ENCODE data around the gene CHRD. TPM values are rescaled to one million over a fixed set of nuclear protein-coding genes. Genes with fewer than 3 reads are reported as not detected.

The CHRD gene
- polyA plus RNA-seq, 1 of the 3 experiments (the other 2 are of a cell fraction) = 0.95 TPM

- Histone ChIP-seq H3K79me2 (ENCODE audit: insufficient read depth) (peaks cover 18% of the 10 kb centered on the region), H3K9me2 (no peaks in the 10 kb centered on the region), H3F3A (replicated peaks; ENCODE audit: insufficient read depth) (peaks cover 10% of the 10 kb centered on the region), H3K9ac (no peak overlapping the region), H3K4me2 (no peak overlapping the region), H2AFZ (ENCODE audit: low read depth) (no peak overlapping the region), H3K4me1 (ENCODE audit: control insufficient read depth in 1 of 2, insufficient read depth in 2 of 2, low read depth in 1 of 2, low read length in 1 of 2) (peaks cover 4 to 15% of the 10 kb centered on the region in 2 experiments; a peak in 2 of 4 replicates), H3K27me3 (ENCODE audit: insufficient read depth) (no peaks in the 10 kb centered on the region), H4K20me1 (ENCODE audit: insufficient read depth) (no peaks in the 10 kb centered on the region), H3K4me3 (ENCODE audit: low read depth in 2 of 2, low read length in 1 of 2) (no peak overlapping the region), H3K36me3 (replicated peaks in 1 of 2; ENCODE audit: control insufficient read depth in 1 of 2, insufficient read depth in 2 of 2, low read length in 1 of 2) (peaks cover 0 to 24% of the 10 kb centered on the region in 2 experiments), H3K9me3 (no peaks in the 10 kb centered on the region), H3K27ac (ENCODE audit: low read depth in 2 of 2, low read length in 1 of 2) (no peak overlapping the region)
- TF ChIP-seq, protein P1, sequence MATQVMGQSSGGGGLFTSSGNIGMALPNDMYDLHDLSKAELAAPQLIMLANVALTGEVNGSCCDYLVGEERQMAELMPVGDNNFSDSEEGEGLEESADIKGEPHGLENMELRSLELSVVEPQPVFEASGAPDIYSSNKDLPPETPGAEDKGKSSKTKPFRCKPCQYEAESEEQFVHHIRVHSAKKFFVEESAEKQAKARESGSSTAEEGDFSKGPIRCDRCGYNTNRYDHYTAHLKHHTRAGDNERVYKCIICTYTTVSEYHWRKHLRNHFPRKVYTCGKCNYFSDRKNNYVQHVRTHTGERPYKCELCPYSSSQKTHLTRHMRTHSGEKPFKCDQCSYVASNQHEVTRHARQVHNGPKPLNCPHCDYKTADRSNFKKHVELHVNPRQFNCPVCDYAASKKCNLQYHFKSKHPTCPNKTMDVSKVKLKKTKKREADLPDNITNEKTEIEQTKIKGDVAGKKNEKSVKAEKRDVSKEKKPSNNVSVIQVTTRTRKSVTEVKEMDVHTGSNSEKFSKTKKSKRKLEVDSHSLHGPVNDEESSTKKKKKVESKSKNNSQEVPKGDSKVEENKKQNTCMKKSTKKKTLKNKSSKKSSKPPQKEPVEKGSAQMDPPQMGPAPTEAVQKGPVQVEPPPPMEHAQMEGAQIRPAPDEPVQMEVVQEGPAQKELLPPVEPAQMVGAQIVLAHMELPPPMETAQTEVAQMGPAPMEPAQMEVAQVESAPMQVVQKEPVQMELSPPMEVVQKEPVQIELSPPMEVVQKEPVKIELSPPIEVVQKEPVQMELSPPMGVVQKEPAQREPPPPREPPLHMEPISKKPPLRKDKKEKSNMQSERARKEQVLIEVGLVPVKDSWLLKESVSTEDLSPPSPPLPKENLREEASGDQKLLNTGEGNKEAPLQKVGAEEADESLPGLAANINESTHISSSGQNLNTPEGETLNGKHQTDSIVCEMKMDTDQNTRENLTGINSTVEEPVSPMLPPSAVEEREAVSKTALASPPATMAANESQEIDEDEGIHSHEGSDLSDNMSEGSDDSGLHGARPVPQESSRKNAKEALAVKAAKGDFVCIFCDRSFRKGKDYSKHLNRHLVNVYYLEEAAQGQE (IDR thresholded peaks at IDR 0.05; ENCODE audit: low read depth, low read length) = no peak
- TF ChIP-seq SMC3 (IDR thresholded peaks at IDR 0.05; ENCODE audit: low read depth, low read length) (no peak), USF2 (IDR thresholded peaks at IDR 0.05; ENCODE audit: borderline replicate concordance, low read depth, low read length) (no peak), PBX3 (IDR thresholded peaks at IDR 0.05) (no peak), CHD2 (IDR thresholded peaks at IDR 0.05; ENCODE audit: low read length, partially characterized antibody) (no peak), EZH2phosphoT487 (IDR thresholded peaks at IDR 0.05; ENCODE audit: borderline replicate concordance, low read depth) (no peak), JUND (IDR thresholded peaks at IDR 0.05) (no peak), FOSL2 (IDR thresholded peaks at IDR 0.05; ENCODE audit: borderline replicate concordance, low read depth) (no peak), RXRA (IDR thresholded peaks at IDR 0.05; ENCODE audit: borderline replicate concordance, low read depth) (no peak), MXI1 (IDR thresholded peaks at IDR 0.05; ENCODE audit: low read depth, low read length) (no peak), FOXJ3 (CRISPR knock-in tag; IDR thresholded peaks at IDR 0.05) (no peak), TCF12 (IDR thresholded peaks at IDR 0.05) (no peak), SIN3A (IDR thresholded peaks at IDR 0.05; ENCODE audit: borderline replicate concordance, low read depth, low read length) (no peak), POLR2AphosphoS5 (IDR thresholded peaks at IDR 0.05; ENCODE audit: low read depth, low read length) (no peak), RAD21 (IDR thresholded peaks at IDR 0.05; ENCODE audit: low read length) (no peak)
- TF ChIP-seq, protein P2, sequence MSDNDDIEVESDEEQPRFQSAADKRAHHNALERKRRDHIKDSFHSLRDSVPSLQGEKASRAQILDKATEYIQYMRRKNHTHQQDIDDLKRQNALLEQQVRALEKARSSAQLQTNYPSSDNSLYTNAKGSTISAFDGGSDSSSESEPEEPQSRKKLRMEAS (IDR thresholded peaks at IDR 0.05; ENCODE audit: low read depth) = no peak
- TF ChIP-seq, protein P3, sequence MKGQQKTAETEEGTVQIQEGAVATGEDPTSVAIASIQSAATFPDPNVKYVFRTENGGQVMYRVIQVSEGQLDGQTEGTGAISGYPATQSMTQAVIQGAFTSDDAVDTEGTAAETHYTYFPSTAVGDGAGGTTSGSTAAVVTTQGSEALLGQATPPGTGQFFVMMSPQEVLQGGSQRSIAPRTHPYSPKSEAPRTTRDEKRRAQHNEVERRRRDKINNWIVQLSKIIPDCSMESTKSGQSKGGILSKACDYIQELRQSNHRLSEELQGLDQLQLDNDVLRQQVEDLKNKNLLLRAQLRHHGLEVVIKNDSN (IDR thresholded peaks at IDR 0.05; ENCODE audit: borderline replicate concordance, low read depth) = no peak
- TF ChIP-seq, protein P4, sequence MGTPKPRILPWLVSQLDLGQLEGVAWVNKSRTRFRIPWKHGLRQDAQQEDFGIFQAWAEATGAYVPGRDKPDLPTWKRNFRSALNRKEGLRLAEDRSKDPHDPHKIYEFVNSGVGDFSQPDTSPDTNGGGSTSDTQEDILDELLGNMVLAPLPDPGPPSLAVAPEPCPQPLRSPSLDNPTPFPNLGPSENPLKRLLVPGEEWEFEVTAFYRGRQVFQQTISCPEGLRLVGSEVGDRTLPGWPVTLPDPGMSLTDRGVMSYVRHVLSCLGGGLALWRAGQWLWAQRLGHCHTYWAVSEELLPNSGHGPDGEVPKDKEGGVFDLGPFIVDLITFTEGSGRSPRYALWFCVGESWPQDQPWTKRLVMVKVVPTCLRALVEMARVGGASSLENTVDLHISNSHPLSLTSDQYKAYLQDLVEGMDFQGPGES (IDR thresholded peaks at IDR 0.05; ENCODE audit: low read depth, low read length) = no peak
- POLR2A ChIA-PET = no interaction called here
- DNase-seq = no peak
- CTCF ChIA-PET = interaction anchor here (0.8 to 1.4 kb wide), 2 partner anchors 7 to 59 kb away, joined by 3 to 4 read pairs; no protein-coding TSS in a partner anchor
- 95% methylated on average over 12 of the region's 12 CpGs for WGBS (ENCODE audit: low lambda C conversion rate)
Measured at GRCh38 chr3:184358124-184358767, 21.6 kb upstream of the CHRD start.
